ENCODE data around the gene CCDC12. TPM values are rescaled to one million over a fixed set of nuclear protein-coding genes. Genes with fewer than 3 reads are reported as not detected.

Gene CCDC12
- total RNA-seq, 1 experiment from 2014 or later = 46.5 TPM

GRCh38 chr3:47002171-47003055, 25.9 kb upstream of the CCDC12 start:
- Histone ChIP-seq H3K9ac (ENCODE audit: low read length) (no peak overlapping the region), H3K27me3 (ENCODE audit: insufficient read depth, low read length) (no peaks in the 10 kb centered on the region), H3K4me1 (ENCODE audit: control insufficient read depth in 1 of 2, insufficient read depth in 2 of 2, low read length in 2 of 2) (peaks cover 0 to 15% of the 10 kb centered on the region in 2 experiments; a peak in 1 of 4 replicates), H3K36me3 (ENCODE audit: control insufficient read depth in 1 of 2, insufficient read depth in 2 of 2, low read length in 2 of 2) (peaks cover 0 to 24% of the 10 kb centered on the region in 2 experiments; a peak in 2 of 4 replicates), H3K4me2 (ENCODE audit: low read length) (no peak overlapping the region), H2AFZ (ENCODE audit: low read depth, low read length, poor library complexity, severe bottlenecking) (no peak overlapping the region), H3K4me3 (replicated peaks in 1 of 2; ENCODE audit: low read depth in 1 of 2, low read length in 2 of 2) (no peak overlapping the region), H3K9me2 (ENCODE audit: insufficient read depth) (no peaks in the 10 kb centered on the region), H3K79me2 (ENCODE audit: insufficient read depth, low read length) (no peaks in the 10 kb centered on the region), H3K27ac (ENCODE audit: low read depth, low read length) (no peak overlapping the region), H3K9me3 (ENCODE audit: control insufficient read depth in 1 of 2, insufficient read depth in 1 of 2, low read depth in 1 of 2, low read length in 2 of 2) (no peaks in the 10 kb centered on the region), H4K20me1 (ENCODE audit: insufficient read depth) (no peaks in the 10 kb centered on the region)
- ChIA-PET RAD21 (ENCODE audit: low non-redundant PET in 1 of 2, low total read pairs in 2 of 2, uncharacterized antibody in 2 of 2, unreplicated experiment in 2 of 2) (interaction anchor here in 1 of 2 experiments (0.6 kb wide), 1 partner anchor 10 kb away, joined by 3 read pairs; no protein-coding TSS in a partner anchor), CTCF (interaction anchor here (2.3 kb wide), 1 partner anchor 322 kb away, joined by 9 read pairs; no protein-coding TSS in a partner anchor), POLR2A (no interaction called here)
- no TSS peak for BruUV-seq (replicated peaks)
- intact Hi-C loops (cut with micrococcal nuclease) = no loop called here
- DNase-seq (ENCODE audit: low read depth, low spot score) = no peak
- TF ChIP-seq FOSL1 (IDR thresholded peaks at IDR 0.05; ENCODE audit: low read depth) (no peak), YY1 (IDR thresholded peaks at IDR 0.05; ENCODE audit: extremely low read depth, insufficient replicate concordance, low read depth, low read length) (no peak), ZFX (IDR thresholded peaks at IDR 0.05) (no peak), POLR2A (IDR thresholded peaks at IDR 0.05; ENCODE audit: borderline replicate concordance, extremely low read depth, insufficient read depth, insufficient read length) (no peak), CTCF (IDR thresholded peaks at IDR 0.05 in 2 of 3, conservative IDR thresholded peaks at IDR 0.05 in 1 of 3; ENCODE audit: borderline replicate concordance in 1 of 3, insufficient read depth in 1 of 3, low read depth in 2 of 3, low read length in 2 of 3) (peak in 1 of 3 experiments; percentile 30; a peak in 2 of 6 replicates), CBX3 (IDR thresholded peaks at IDR 0.05; ENCODE audit: low read depth) (no peak), ATF3 (IDR thresholded peaks at IDR 0.05) (no peak), MAX (IDR thresholded peaks at IDR 0.05) (no peak), RAD21 (IDR thresholded peaks at IDR 0.05; ENCODE audit: low read depth) (peak; percentile 33; the same call in 1 of the 2 replicates), SRF (IDR thresholded peaks at IDR 0.05; ENCODE audit: low read depth) (no peak), SIN3A (IDR thresholded peaks at IDR 0.05; ENCODE audit: low read depth) (no peak), CEBPB (IDR thresholded peaks at IDR 0.05; ENCODE audit: low read depth) (no peak)
- ATAC-seq = no peak
